ENCODE results near the gene CNOT8.

The CNOT8 gene

GRCh38 chr5:154842689-154843530 is 15.5 kb upstream of the CNOT8 start:
- H2AK5ac ChIP-seq (ENCODE audit: low read length) = no peak overlapping the region
- H3K4ac ChIP-seq (ENCODE audit: low read depth, low read length) = no peak overlapping the region
- no peak overlapping the region for H3K18ac ChIP-seq (ENCODE audit: low read length)
- H2BK120ac ChIP-seq (ENCODE audit: low read depth, low read length) = no peak overlapping the region
- no peaks in the 10 kb centered on the region for H3K79me2 ChIP-seq (ENCODE audit: control insufficient read depth, insufficient read depth, low read length)
- H3K27ac ChIP-seq (ENCODE audit: low read depth, low read length) = no peak overlapping the region
- H4K5ac ChIP-seq (ENCODE audit: low read length) = no peak overlapping the region
- H3K4me1 ChIP-seq (ENCODE audit: control insufficient read depth, low read depth, low read length) = no peaks in the 10 kb centered on the region
- no peaks in the 10 kb centered on the region for H3K36me3 ChIP-seq (ENCODE audit: control insufficient read depth, insufficient read depth, low read length)
- no peaks in the 10 kb centered on the region for H3K27me3 ChIP-seq (ENCODE audit: insufficient read depth, low read length, poor library complexity)
- peak; percentile 78 for DNase-seq
- no peak overlapping the region for H2BK15ac ChIP-seq (replicated peaks; ENCODE audit: low read depth)
- H3K4me3 ChIP-seq (ENCODE audit: low read length) = no peak overlapping the region
- no CpG with 5 or more reads among the region's 6 CpGs for WGBS (ENCODE audit: extremely low coverage, insufficient coverage, low lambda C conversion rate)
- H4K8ac ChIP-seq (ENCODE audit: low read depth, low read length) = no peak overlapping the region
- H3K4me2 ChIP-seq (ENCODE audit: low read length) = no peak overlapping the region
- no peaks in the 10 kb centered on the region for H3K79me1 ChIP-seq (ENCODE audit: low read length)
- H3K56ac ChIP-seq (ENCODE audit: low read length) = no peak overlapping the region
- no peak overlapping the region for H3K9ac ChIP-seq (ENCODE audit: low read length)
- H3K23ac ChIP-seq (ENCODE audit: low read length) = no peak overlapping the region
- no peak overlapping the region for H2BK5ac ChIP-seq (ENCODE audit: low read length)

GRCh38 chr5:154844809-154845208 is 13.6 kb upstream of the CNOT8 start:
- no CpG with 5 or more reads among the region's 5 CpGs for WGBS (ENCODE audit: extremely low coverage, insufficient coverage, low lambda C conversion rate)
- Histone ChIP-seq H3K23ac (ENCODE audit: low read length) (no peak overlapping the region), H3K18ac (ENCODE audit: low read length) (no peak overlapping the region), H2AK5ac (ENCODE audit: low read length) (no peak overlapping the region), H2BK15ac (replicated peaks; ENCODE audit: low read depth) (no peak overlapping the region), H3K36me3 (ENCODE audit: control insufficient read depth, insufficient read depth, low read length) (no peaks in the 10 kb centered on the region), H3K27me3 (ENCODE audit: insufficient read depth, low read length, poor library complexity) (no peaks in the 10 kb centered on the region), H3K4me2 (ENCODE audit: low read length) (no peak overlapping the region), H4K5ac (ENCODE audit: low read length) (no peak overlapping the region), H3K79me1 (ENCODE audit: low read length) (no peaks in the 10 kb centered on the region), H3K9ac (ENCODE audit: low read length) (no peak overlapping the region), H4K8ac (ENCODE audit: low read depth, low read length) (no peak overlapping the region), H3K4me3 (ENCODE audit: low read length) (no peak overlapping the region), H3K56ac (ENCODE audit: low read length) (peak overlapping the region; percentile 18), H3K4ac (ENCODE audit: low read depth, low read length) (no peak overlapping the region), H3K79me2 (ENCODE audit: control insufficient read depth, insufficient read depth, low read length) (no peaks in the 10 kb centered on the region), H2BK120ac (ENCODE audit: low read depth, low read length) (no peak overlapping the region), H3K4me1 (ENCODE audit: control insufficient read depth, low read depth, low read length) (no peaks in the 10 kb centered on the region), H2BK5ac (ENCODE audit: low read length) (no peak overlapping the region), H3K27ac (ENCODE audit: low read depth, low read length) (no peak overlapping the region)
- no peak for DNase-seq

- no peaks in the 10 kb centered on the region for H3K36me3 ChIP-seq (ENCODE audit: control insufficient read depth, insufficient read depth, low read length)
- no peak overlapping the region for H3K4me3 ChIP-seq (ENCODE audit: low read length)
- no peak overlapping the region for H3K4ac ChIP-seq (ENCODE audit: low read depth, low read length)
- H3K18ac ChIP-seq (ENCODE audit: low read length) = no peak overlapping the region
- no peak overlapping the region for H2BK5ac ChIP-seq (ENCODE audit: low read length)
- no peak overlapping the region for H2BK120ac ChIP-seq (ENCODE audit: low read depth, low read length)
- H3K27me3 ChIP-seq (ENCODE audit: insufficient read depth, low read length, poor library complexity) = no peaks in the 10 kb centered on the region
- H4K8ac ChIP-seq (ENCODE audit: low read depth, low read length) = no peak overlapping the region
- H3K56ac ChIP-seq (ENCODE audit: low read length) = no peak overlapping the region
- no peaks in the 10 kb centered on the region for H3K79me1 ChIP-seq (ENCODE audit: low read length)
- no peak overlapping the region for H3K27ac ChIP-seq (ENCODE audit: low read depth, low read length)
- no CpG with 5 or more reads among the region's 6 CpGs for WGBS (ENCODE audit: extremely low coverage, insufficient coverage, low lambda C conversion rate)
- peaks cover 6% of the 10 kb centered on the region for H3K4me1 ChIP-seq (ENCODE audit: control insufficient read depth, low read depth, low read length)
- no peaks in the 10 kb centered on the region for H3K79me2 ChIP-seq (ENCODE audit: control insufficient read depth, insufficient read depth, low read length)
- H3K23ac ChIP-seq (ENCODE audit: low read length) = no peak overlapping the region
- no peak overlapping the region for H2AK5ac ChIP-seq (ENCODE audit: low read length)
- H3K4me2 ChIP-seq (ENCODE audit: low read length) = no peak overlapping the region
- no peak overlapping the region for H2BK15ac ChIP-seq (replicated peaks; ENCODE audit: low read depth)
- no peak overlapping the region for H3K9ac ChIP-seq (ENCODE audit: low read length)
- no peak for DNase-seq
- no peak overlapping the region for H4K5ac ChIP-seq (ENCODE audit: low read length)
These were observed 9.1 kb upstream of the CNOT8 start for GRCh38 chr5:154849264-154849785.

- Histone ChIP-seq H3K9ac (ENCODE audit: low read length) (no peak overlapping the region), H3K4ac (ENCODE audit: low read depth, low read length) (no peak overlapping the region), H3K36me3 (ENCODE audit: control insufficient read depth, insufficient read depth, low read length) (no peaks in the 10 kb centered on the region), H2AK5ac (ENCODE audit: low read length) (no peak overlapping the region), H2BK15ac (replicated peaks; ENCODE audit: low read depth) (no peak overlapping the region), H3K4me3 (ENCODE audit: low read length) (no peak overlapping the region), H2BK5ac (ENCODE audit: low read length) (no peak overlapping the region), H4K5ac (ENCODE audit: low read length) (no peak overlapping the region), H4K8ac (ENCODE audit: low read depth, low read length) (no peak overlapping the region), H3K56ac (ENCODE audit: low read length) (no peak overlapping the region), H3K79me1 (ENCODE audit: low read length) (no peaks in the 10 kb centered on the region), H3K27ac (ENCODE audit: low read depth, low read length) (no peak overlapping the region), H3K27me3 (ENCODE audit: insufficient read depth, low read length, poor library complexity) (no peaks in the 10 kb centered on the region), H3K23ac (ENCODE audit: low read length) (no peak overlapping the region), H3K4me1 (ENCODE audit: control insufficient read depth, low read depth, low read length) (peaks cover 6% of the 10 kb centered on the region), H2BK120ac (ENCODE audit: low read depth, low read length) (no peak overlapping the region), H3K4me2 (ENCODE audit: low read length) (no peak overlapping the region), H3K79me2 (ENCODE audit: control insufficient read depth, insufficient read depth, low read length) (no peaks in the 10 kb centered on the region), H3K18ac (ENCODE audit: low read length) (no peak overlapping the region)
- no peak for DNase-seq
- WGBS (ENCODE audit: extremely low coverage, insufficient coverage, low lambda C conversion rate) = no CpG with 5 or more reads among the region's 2 CpGs
These were observed 8.6 kb upstream of the CNOT8 start for GRCh38 chr5:154849791-154850201.

- Histone ChIP-seq H3K4me3 (ENCODE audit: low read length) (no peak within 1 kb of the TSS), H2AK5ac (ENCODE audit: low read length) (no peak within 1 kb of the TSS), H2BK5ac (ENCODE audit: low read length) (no peak within 1 kb of the TSS), H3K18ac (ENCODE audit: low read length) (no peak within 1 kb of the TSS), H3K79me2 (ENCODE audit: control insufficient read depth, insufficient read depth, low read length) (no peaks in the 10 kb centered on the region), H2BK120ac (ENCODE audit: low read depth, low read length) (no peak within 1 kb of the TSS), H3K56ac (ENCODE audit: low read length) (peak within 1 kb of the TSS; percentile 54), H3K4me1 (ENCODE audit: control insufficient read depth, low read depth, low read length) (peaks cover 6% of the 10 kb centered on the region), H4K8ac (ENCODE audit: low read depth, low read length) (no peak within 1 kb of the TSS), H4K5ac (ENCODE audit: low read length) (no peak within 1 kb of the TSS), H3K27ac (ENCODE audit: low read depth, low read length) (no peak within 1 kb of the TSS), H3K27me3 (ENCODE audit: insufficient read depth, low read length, poor library complexity) (no peaks in the 10 kb centered on the region), H2BK15ac (replicated peaks; ENCODE audit: low read depth) (no peak within 1 kb of the TSS), H3K9ac (ENCODE audit: low read length) (peak within 1 kb of the TSS; percentile 44), H3K4ac (ENCODE audit: low read depth, low read length) (no peak within 1 kb of the TSS), H3K23ac (ENCODE audit: low read length) (no peak within 1 kb of the TSS), H3K36me3 (ENCODE audit: control insufficient read depth, insufficient read depth, low read length) (no peaks in the 10 kb centered on the region), H3K79me1 (ENCODE audit: low read length) (no peaks in the 10 kb centered on the region), H3K4me2 (ENCODE audit: low read length) (peak within 1 kb of the TSS; percentile 9)
- DNase-seq = peak; percentile 85
- no CpG with 5 or more reads among the region's 11 CpGs for WGBS (ENCODE audit: extremely low coverage, insufficient coverage, low lambda C conversion rate)
These were observed 8.0 kb upstream of the CNOT8 start, which contains the start of gene FAXDC2 for GRCh38 chr5:154850255-154851062. TSS of gene FAXDC2 (minus strand) at chr5:154850603. CDS start at chr5:154838178, 12,425 bp downstream.
